CD4-positive, alpha-beta T cell treated with Interleukin-4 for 1 hour (primary cell): ENCODE results near the gene RDH8.

Source experiments
- DNase-seq, 2 donors: peaks; one replicate each; pipeline ENCODE4 v3.0.0-alpha.2; 2020 to 2022

The RDH8 gene

DNA sequence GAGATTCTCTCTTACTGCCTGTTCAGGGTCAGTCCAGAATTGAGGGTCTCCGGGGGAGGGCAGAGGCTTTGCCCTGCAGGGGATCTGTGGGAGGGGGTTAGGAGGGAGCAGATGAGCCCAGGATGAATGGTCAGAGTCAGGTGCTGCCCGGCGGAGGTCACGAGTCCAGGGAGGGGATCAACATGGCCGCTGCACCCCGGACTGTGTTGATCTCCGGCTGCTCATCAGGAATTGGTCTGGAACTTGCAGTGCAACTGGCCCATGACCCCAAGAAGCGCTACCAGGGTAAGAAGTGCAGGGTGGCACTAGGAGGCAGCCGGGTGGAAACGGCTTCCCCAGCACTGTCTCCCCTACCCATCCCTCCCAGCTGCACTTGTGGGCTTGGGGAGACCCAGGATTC is at the start of gene RDH8:
RDH8 (plus strand) TSS at position 168 of the 400 bp plus-strand sequence; CDS start at position 183, 15 bp downstream.
- DNase-seq = no peak

GRCh38 chr19:9966024-9966423 is 47.3 kb upstream of the RDH8 start:
- DNase-seq = no peak

- DNase-seq = no peak
These were observed 46.8 kb upstream of the RDH8 start for GRCh38 chr19:9966448-9966847.

GRCh38 chr19:9967326-9967725 is 46.0 kb upstream of the RDH8 start:
- no peak for DNase-seq

GRCh38 chr19:9968820-9969687 is 44.2 kb upstream of the RDH8 start:
- DNase-seq = no peak

GRCh38 chr19:9969688-9969975 is 43.7 kb upstream of the RDH8 start:
- no peak for DNase-seq

GRCh38 chr19:9970481-9970880 is 42.8 kb upstream of the RDH8 start:
- DNase-seq = no peak

DNA sequence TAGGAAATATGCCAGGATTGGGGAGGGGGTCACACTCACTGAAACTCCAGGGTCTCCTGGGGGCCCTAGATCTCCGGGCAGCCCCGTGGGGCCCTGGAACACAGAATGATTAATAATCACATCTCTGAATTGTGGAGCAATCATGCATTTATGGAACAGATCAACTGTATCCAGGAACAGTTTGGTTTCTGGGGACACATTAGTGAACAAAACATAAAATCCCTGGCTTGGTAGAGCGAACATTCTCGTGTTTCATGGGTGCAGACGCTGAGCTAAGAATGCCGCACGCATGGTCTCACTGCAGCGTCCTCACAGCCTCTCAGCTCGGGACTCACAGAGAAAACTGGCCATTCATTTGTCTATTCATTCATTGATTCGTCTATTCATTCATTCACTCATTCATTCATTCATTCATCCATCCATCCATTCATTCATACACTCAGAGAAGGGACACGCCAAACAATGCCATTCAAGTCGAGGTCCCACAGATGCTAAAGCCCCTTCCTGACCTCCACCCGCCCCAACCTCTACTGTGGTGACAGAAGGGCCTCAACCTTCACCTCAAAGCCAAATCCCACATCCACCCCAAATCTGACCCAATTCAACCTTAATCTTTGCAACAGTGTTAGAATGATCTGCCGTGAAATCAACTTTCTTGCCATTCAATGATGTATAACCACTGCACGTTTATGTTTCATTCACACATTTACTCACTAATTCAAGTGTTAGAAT is 42.0 kb upstream of the RDH8 start:
- DNase-seq = no peak

DNA sequence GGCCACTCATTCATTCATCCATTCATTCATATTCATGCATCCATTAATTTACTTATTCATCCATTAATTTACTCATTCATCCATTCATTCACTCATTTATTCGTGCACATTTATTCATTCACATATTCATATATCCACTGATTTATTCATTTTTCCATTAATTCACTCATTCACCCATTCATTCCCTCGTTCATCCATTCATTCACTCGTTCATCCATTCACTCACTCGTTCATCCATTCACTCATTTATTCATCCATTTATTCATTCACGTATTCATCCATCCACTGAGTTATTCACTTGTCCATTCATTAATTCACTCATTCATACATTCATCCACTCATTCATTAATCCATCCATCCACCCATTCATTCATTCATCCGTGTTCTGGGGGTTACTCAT is 41.2 kb upstream of the RDH8 start:
- no peak for DNase-seq

- no peak for DNase-seq
These were observed 31.6 kb upstream of the RDH8 start for GRCh38 chr19:9981406-9982260.

DNA sequence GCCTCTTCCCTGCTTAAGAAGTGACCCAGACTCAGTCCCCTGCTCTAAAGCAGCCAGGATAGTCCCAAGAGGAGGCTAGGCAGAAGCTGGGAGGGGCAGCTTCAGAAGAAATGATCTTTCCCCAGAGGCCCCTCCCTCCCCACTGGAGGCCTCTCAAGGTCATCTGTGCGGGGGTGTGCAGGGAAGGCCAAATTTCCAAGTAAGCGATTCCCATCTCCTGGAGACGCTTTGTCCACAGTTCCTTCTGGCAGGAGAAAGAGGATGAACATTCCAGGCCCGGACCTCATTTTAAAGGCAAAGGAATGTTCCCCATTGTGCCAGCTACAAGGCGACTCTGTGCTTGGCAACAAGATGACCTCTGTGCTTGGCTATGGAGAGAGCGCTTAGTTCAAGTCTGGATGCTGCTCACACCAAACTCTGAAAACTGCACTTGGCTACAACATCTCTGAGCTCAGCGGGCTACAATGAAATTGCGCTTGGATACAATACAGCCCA is 26.4 kb upstream of the RDH8 start:
- DNase-seq = no peak

DNA sequence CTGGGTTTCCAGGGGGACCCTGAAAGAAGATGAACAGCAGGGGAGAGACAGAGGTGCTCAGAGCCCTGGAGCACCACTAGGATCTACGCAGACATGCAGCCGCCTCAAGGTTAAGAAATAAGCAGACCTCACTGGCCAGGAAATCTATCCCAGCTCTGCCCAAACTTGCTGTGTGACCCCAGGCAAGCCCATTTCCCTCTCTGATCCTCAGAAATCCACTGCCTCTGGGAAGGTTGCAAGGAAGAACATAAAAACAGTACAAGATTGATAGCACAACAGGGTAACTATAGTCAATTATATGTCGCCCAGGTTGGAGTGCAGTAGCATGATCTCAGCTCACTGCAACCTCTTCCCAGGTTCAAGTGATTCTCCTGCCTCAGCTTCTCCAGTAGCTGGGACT is 23.8 kb upstream of the RDH8 start:
- DNase-seq = no peak

- no peak for DNase-seq
These were observed 21.7 kb upstream of the RDH8 start for GRCh38 chr19:9991425-9992191.

DNA sequence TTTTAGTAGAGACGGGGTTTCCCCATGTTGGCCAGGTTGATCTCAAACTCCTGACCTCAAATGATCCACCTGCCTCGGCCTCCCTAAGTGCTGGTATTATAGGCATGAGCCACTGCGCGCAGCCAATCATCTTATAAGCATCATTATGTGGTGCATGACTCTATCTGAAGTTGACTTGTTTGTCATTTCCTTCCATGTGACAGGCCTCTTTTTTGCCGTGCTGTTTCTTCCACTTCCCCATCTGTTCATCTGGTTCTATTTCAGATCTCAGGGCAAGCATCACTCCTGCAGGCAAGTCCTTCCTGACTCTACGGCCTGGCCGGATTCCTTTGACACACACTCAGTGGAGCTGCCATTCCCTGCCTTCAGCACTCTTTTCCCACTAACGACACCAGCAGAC is 18.2 kb upstream of the RDH8 start:
- DNase-seq = no peak

GRCh38 chr19:9995999-9996398 is 17.3 kb upstream of the RDH8 start:
- DNase-seq = no peak

DNA sequence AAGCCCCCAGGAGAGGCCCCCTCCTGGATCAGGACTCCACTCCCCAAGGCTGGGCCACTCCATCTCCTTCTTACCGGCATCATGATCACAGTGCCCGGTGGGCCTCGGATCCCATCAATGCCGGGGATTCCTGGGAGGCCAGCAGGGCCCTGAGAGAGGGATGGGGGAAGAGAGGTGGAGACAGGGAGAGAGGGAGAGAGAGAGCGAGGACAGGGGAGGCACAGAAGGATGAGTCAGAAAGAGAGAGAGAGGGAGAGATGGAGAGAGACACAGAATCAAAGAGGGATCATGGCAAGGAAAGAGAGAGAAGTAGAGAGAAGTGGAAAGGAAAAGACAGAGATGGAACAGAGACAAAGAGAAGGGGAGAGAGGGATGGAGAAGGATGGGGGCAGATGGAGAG is 16.7 kb upstream of the RDH8 start:
- no peak for DNase-seq

GRCh38 chr19:10000171-10000826 is 13.0 kb upstream of the RDH8 start:
- peak; percentile 62 to 67 for DNase-seq

DNA sequence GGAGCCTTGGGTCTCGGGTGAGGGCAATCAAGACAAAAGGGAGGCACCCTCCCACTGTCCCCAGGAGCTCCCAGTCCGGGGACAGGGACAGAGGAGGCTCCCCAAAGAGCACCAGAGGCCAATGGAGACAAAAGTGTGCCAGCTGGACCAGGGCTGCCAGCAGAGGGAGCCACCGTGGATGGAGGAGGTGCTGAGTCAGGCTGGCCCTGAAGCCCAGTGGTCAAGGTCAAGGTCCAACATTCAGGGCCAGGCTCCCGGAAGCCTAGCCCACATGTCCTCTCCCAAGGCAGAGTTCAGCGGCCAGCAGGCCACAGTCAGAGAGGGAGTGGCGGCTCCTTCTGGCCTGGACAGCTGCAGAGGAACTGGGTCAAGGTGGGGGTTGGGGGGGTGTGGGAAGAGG is 11.4 kb upstream of the RDH8 start:
- DNase-seq = no peak

GRCh38 chr19:10003271-10003670 is 10.0 kb upstream of the RDH8 start:
- no peak for DNase-seq

DNA sequence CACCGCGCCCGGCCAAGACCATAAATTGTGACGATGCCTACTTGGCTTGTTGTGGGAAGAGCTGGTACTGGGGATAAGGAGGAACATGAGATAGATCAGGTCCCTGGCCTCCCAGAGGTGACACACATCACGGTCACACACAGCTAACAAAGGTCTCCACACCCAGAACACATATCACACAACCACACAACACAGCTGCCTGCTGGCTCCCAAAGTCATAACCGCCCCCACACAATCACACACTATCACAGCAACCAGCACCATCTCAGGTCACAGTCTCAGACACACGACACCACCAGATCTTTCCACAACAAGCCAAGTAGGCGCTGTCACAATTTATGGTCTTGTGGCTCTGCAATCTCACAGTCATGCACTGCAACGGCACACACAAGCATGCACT is 8.7 kb upstream of the RDH8 start:
- DNase-seq = no peak

- DNase-seq = no peak
These were observed 7.5 kb upstream of the RDH8 start for GRCh38 chr19:10005632-10006334.
